ENCODE results near the gene GLDN.
"Not testable (repeated sequence)": the region's sequence is repeated elsewhere in the genome, so short reads cannot be mapped to it uniquely, and the experiment has no call there.

GLDN gene

GRCh38 chr15:51424780-51425179 is 83.3 kb downstream of the GLDN start:
- H3K4me3 ChIP-seq (ENCODE audit: low read depth, low read length), result no peak overlapping the region
- no peak for TF ChIP-seq CTCF (IDR thresholded peaks at IDR 0.05; ENCODE audit: low read depth, low read length)

- no peak for TF ChIP-seq CTCF (IDR thresholded peaks at IDR 0.05; ENCODE audit: low read depth, low read length)
- no peak overlapping the region for H3K4me3 ChIP-seq (ENCODE audit: low read depth, low read length)
These were observed 84.1 kb downstream of the GLDN start for GRCh38 chr15:51425517-51426040.

- TF ChIP-seq CTCF (IDR thresholded peaks at IDR 0.05; ENCODE audit: low read depth, low read length), result no peak
- H3K4me3 ChIP-seq (ENCODE audit: low read depth, low read length), result no peak overlapping the region
These were observed 97.1 kb downstream of the GLDN start for GRCh38 chr15:51438526-51438925.

- TF ChIP-seq CTCF (IDR thresholded peaks at IDR 0.05; ENCODE audit: low read depth, low read length), result no peak
- H3K4me3 ChIP-seq (ENCODE audit: low read depth, low read length), result no peak overlapping the region
These were observed 101.9 kb downstream of the GLDN start for GRCh38 chr15:51443282-51443914.

GRCh38 chr15:51444112-51444511 is 102.7 kb downstream of the GLDN start:
- TF ChIP-seq CTCF (IDR thresholded peaks at IDR 0.05; ENCODE audit: low read depth, low read length), result no peak
- no peak overlapping the region for H3K4me3 ChIP-seq (ENCODE audit: low read depth, low read length)

- no peak for TF ChIP-seq CTCF (IDR thresholded peaks at IDR 0.05; ENCODE audit: low read depth, low read length)
- no peak overlapping the region for H3K4me3 ChIP-seq (ENCODE audit: low read depth, low read length)
These were observed 103.4 kb downstream of the GLDN start for GRCh38 chr15:51444807-51445206.

- not testable (repeated sequence) for H3K4me3 ChIP-seq (ENCODE audit: low read depth, low read length)
These were observed 104.7 kb downstream of the GLDN start for GRCh38 chr15:51446029-51446744.
